Measurements from ENCODE around the gene IL6ST. TPM values are rescaled to one million over a fixed set of nuclear protein-coding genes. Genes with fewer than 3 reads are reported as not detected.
"Not testable (repeated sequence)": the region's sequence is repeated elsewhere in the genome, so short reads cannot be mapped to it uniquely, and the experiment has no call there.

The IL6ST gene
- 61.6 and 74.7 TPM in 2 replicates for total RNA-seq (ENCODE audit: low replicate concordance)
- long read RNA-seq, full-length matches to known transcripts, result 9 of 16 reads
- long read RNA-seq, partial matches to known transcripts, result 2 of 16 reads
- long read RNA-seq, other reads (novel, unspliced or antisense), result 5 of 16 reads

GRCh38 chr5:55994495-55994997, at the start of gene IL6ST:
Gene IL6ST, minus strand, starts transcription at chr5:55994963. Its CDS starts 18,685 bp downstream, at chr5:55976278.
- no peaks in the 10 kb centered on the region for H3K27me3 Mint-ChIP-seq
- peak; percentile 39 for TF ChIP-seq CTCF (conservative IDR thresholded peaks at IDR 0.05)
- DNase-seq (ENCODE audit: extremely low spot score, unreplicated experiment), result no peak
- H3K4me1 Mint-ChIP-seq (ENCODE audit: unreplicated experiment), result peaks cover 42% of the 10 kb centered on the region
- no peaks in the 10 kb centered on the region for H3K9me3 Mint-ChIP-seq
- H3K27ac Mint-ChIP-seq, result peak within 1 kb of the TSS; percentile 95
- H3K4me3 Mint-ChIP-seq, result peak within 1 kb of the TSS; percentile 97
- peaks cover 9% of the 10 kb centered on the region for H3K36me3 Mint-ChIP-seq

- Mint-ChIP-seq H3K36me3 (no peaks in the 10 kb centered on the region), H3K27ac (no peak overlapping the region), H3K4me3 (no peak overlapping the region), H3K9me3 (peaks cover 9% of the 10 kb centered on the region), H3K27me3 (no peaks in the 10 kb centered on the region), H3K4me1 (ENCODE audit: unreplicated experiment) (peaks cover 8% of the 10 kb centered on the region)
- DNase-seq (ENCODE audit: extremely low spot score, unreplicated experiment), result no peak
- TF ChIP-seq CTCF (conservative IDR thresholded peaks at IDR 0.05), result no peak
These were observed 45.2 kb upstream of the IL6ST start for GRCh38 chr5:56039985-56040384.

DNA sequence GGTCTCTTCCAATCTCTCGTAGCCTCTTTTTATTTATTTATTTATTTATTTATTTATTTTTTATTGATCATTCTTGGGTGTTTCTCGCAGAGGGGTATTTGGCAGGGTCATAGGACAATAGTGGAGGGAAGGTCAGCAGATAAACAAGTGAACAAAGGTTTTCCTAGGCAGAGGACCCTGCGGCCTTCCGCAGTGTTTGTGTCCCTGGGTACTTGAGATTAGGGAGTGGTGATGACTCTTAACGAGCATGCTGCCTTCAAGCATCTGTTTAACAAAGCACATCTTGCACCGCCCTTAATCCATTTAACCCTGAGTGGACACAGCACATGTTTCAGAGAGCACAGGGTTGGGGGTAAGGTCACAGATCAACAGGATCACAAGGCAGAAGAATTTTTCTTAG, 43.4 kb upstream of the IL6ST start:
- H3K36me3 Mint-ChIP-seq; H3K9me3 Mint-ChIP-seq; DNase-seq (ENCODE audit: extremely low spot score, unreplicated experiment); H3K4me3 Mint-ChIP-seq; H3K27ac Mint-ChIP-seq; H3K27me3 Mint-ChIP-seq; H3K4me1 Mint-ChIP-seq (ENCODE audit: unreplicated experiment): not testable (repeated sequence)

- Mint-ChIP-seq H3K4me3 (no peak overlapping the region), H3K9me3 (peaks cover 9% of the 10 kb centered on the region), H3K4me1 (ENCODE audit: unreplicated experiment) (peaks cover 8% of the 10 kb centered on the region), H3K27me3 (no peaks in the 10 kb centered on the region), H3K36me3 (no peaks in the 10 kb centered on the region), H3K27ac (no peak overlapping the region)
- TF ChIP-seq CTCF (conservative IDR thresholded peaks at IDR 0.05), result no peak
- no peak for DNase-seq (ENCODE audit: extremely low spot score, unreplicated experiment)
These were observed 42.8 kb upstream of the IL6ST start for GRCh38 chr5:56037531-56038010.

DNA sequence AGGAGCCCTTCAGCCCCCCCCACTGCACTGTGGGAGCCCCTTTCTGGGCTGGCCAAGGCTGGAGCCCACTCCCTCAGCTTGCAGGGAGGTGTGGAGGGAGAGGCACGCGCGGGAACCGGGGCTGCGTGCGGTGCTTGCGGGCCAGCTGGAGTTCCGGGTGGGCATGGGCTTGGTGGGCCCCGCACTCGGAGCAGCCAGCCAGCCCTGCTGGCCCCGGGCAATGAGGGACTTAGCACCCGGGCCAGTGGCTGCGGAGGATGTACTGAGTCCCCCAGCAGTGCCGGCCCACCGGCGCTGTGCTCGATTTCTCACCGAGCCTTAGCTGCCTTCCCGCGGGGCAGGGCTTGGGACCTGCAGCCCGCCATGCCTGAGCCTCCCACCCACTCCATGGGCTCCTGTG, 40.6 kb upstream of the IL6ST start:
- not testable (repeated sequence) for H3K27ac Mint-ChIP-seq; H3K36me3 Mint-ChIP-seq; H3K27me3 Mint-ChIP-seq; H3K9me3 Mint-ChIP-seq; DNase-seq (ENCODE audit: extremely low spot score, unreplicated experiment); H3K4me3 Mint-ChIP-seq; H3K4me1 Mint-ChIP-seq (ENCODE audit: unreplicated experiment)

- not testable (repeated sequence) for H3K27ac Mint-ChIP-seq; H3K27me3 Mint-ChIP-seq; H3K4me3 Mint-ChIP-seq; H3K9me3 Mint-ChIP-seq; H3K4me1 Mint-ChIP-seq (ENCODE audit: unreplicated experiment); DNase-seq (ENCODE audit: extremely low spot score, unreplicated experiment); H3K36me3 Mint-ChIP-seq
These were observed 35.3 kb upstream of the IL6ST start for GRCh38 chr5:56029871-56030630.

DNA sequence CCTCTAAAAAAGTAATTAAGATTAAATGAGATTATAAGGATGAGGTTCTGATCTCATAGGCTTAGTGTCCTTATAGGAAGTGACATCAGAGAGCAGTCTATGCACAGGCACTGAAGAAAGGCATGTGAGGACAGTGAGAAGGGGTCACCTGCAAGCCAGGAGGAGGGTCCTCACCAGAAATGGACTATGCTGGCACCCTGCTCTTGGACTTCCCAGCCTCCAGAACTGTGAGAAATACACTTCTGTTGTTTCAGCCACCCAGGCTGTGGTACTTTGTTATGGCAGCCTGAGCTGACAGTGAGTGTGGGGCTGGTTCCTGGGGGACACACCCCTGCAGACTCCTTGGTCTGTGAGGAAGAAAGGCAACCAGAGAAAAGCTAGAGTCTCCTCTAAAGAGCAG, 34.7 kb upstream of the IL6ST start:
- Mint-ChIP-seq H3K27me3 (no peaks in the 10 kb centered on the region), H3K36me3 (no peaks in the 10 kb centered on the region), H3K4me1 (ENCODE audit: unreplicated experiment) (no peaks in the 10 kb centered on the region), H3K9me3 (no peaks in the 10 kb centered on the region), H3K4me3 (no peak overlapping the region), H3K27ac (no peak overlapping the region)
- TF ChIP-seq CTCF (conservative IDR thresholded peaks at IDR 0.05), result no peak
- no peak for DNase-seq (ENCODE audit: extremely low spot score, unreplicated experiment)

All from type B pancreatic cell (in vitro differentiated cells).